Activated T-helper 9 cell treated with anti-CD3 and anti-CD28 coated beads, Interleukin-2, amount 50 U/mL, for 16 hours (primary cell): Measurements from ENCODE around the gene HOMEZ.

Experiments used
- DNase-seq: peaks from one replicate; pipeline ENCODE4 v3.0.0-alpha.2; 2020; ENCODE audit warnings: low read depth

The HOMEZ gene

DNA sequence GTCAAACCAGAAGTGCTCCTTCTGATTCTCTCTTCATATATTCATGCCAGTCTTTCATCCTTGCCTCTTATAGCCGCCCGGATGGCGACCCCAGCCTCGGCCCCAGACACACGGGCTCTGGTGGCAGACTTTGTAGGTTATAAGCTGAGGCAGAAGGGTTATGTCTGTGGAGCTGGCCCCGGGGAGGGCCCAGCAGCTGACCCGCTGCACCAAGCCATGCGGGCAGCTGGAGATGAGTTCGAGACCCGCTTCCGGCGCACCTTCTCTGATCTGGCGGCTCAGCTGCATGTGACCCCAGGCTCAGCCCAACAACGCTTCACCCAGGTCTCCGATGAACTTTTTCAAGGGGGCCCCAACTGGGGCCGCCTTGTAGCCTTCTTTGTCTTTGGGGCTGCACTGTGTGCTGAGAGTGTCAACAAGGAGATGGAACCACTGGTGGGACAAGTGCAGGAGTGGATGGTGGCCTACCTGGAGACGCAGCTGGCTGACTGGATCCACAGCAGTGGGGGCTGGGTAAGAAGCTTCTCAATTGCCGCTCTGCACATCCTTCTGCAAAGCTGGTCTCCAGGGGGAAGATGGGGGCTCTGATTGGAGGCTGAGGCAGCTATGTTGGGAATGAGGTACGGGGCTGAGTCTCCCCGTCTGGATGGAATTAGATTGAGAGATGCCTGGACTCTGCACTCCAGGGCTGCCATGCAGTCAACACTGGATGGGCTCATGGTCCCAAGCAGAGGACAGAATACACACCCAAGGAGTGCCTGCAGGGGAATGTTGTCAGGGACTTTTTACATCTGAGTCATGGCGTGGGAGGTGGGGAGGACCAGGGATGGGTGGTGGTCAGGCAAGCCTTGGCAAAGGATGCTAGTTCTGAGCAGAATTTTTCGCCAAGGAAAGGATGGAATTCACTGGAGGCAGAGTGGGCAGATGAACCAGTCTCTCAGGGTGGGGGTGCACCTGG lies 22.0 kb upstream of the HOMEZ start:
- no peak for DNase-seq

DNA sequence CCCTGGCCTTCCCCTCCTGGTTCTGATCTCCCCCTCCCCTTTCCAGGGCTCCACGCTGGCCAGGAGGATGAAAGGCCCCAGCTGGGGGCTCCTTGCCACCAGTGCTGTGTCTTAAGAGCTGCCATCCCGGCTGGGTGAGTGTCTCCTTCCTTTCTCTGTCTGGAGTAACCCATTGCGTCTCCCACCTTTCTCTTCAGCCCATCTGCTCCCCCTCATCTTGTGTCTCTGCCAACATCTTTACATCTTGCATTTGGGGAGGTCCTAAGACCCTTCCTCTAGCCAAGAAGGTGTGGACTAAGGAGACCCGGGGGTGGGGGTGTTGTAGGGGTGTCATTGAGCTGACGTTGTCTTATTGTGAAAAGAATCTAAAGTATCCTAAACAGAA lies 21.2 kb upstream of the HOMEZ start:
- DNase-seq = no peak

DNA sequence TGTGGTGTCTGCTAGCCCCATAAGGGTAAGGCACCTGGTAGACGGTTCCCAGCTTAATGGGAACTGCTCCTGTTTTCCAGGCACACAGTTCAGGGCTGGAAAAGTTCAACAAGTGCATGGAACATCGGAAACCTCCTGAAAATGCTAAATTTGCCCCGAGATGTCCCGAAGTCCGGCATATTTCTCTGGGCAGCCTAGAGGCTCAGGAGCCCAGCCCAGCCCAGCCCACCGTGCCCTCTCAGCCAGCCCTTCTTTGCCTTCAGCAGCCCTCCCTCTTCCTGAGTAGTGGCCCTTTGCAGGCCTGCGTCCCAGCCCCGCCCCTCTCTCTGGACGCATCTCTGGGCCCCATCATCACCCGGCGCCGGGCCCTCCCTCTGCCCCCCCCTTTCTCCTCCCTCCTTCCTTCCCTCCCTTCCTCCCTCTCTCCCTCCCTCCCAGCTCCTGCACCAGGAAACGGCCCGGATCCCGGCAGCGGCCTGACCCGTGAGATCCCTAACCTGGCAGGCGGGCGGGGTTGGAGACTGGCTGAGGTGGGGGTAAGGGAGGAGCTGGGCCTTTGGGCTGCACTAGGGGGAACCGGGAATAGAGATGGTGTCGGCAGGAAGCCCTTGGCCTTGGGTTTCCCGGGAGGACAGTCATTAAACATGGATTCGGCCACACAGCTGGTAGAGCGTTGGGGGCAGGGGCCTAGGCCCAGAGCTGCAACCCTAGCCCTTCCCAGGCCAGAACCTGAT lies 20.6 kb upstream of the HOMEZ start, which contains the start of gene BCL2L2:
BCL2L2 (plus strand) TSS at position 422 of the 734 bp plus-strand sequence. CDS start 935 bp downstream, outside the sequence.
- no peak for DNase-seq

DNA sequence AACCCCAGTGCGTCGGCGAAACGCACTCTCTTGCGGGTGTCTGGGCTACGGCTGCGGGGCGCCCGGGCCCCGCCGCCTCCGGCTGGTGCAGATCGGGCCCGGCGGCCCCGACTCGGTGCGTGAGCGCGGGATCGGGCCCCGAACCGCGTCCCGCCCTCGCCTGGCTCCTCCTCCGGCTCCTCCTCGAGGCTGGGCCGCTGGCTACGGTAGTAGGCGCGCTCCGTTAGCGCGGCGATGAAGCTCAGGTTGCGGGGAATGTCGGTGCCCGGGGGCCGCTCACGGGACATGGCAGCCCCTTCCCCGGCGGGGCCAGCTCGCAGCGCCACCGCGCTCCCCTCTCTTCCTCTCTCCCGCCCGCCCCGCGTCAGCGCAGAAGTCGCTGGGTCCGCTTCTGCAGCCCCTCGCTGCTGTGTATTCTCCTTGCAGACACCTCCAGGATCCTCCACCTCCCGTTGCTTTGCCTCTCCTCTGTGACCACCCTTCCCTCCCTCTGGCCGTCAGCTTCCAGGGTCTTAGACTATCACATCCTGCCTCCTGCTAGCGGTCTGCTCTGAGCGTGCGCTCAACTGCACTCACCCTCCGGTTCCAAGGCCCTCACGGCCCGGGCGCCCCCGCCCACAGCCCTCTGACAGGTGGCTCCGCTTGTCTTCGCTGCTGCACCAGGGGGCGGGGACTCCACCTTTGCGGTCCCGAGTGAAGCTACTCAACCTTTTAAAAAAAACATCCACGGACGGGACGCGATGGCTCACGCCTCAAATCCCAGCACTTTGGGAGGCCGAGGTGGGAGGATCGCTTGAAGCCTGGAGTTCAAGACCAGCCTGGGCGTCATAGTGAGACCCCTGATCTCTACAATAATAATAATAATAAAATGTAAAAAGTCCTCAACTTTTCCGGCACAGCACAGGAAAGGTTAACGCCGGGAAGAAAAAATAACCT lies 16.6 kb upstream of the HOMEZ start, which contains the start of gene PPP1R3E:
PPP1R3E (minus strand) TSS at position 570 of the 936 bp plus-strand sequence; CDS start at position 287, 283 bp downstream.
- DNase-seq = peak; percentile 80

DNA sequence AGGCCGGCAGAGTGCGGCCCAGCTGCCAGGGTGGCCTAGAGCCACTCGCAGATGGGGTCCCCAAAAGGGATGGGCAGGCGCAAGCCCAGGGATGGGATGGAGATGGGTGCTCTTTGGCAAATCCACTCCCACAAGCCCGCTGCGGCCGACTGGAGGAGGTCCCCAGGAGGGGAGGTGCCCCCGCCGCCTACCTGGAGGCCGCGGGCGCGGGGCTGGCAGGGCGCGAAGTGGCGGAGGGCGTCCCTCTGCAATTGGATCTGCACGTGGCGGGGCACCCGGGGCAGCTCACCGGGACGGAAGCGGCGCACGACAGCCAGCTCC lies 16.0 kb upstream of the HOMEZ start:
- DNase-seq = no peak

- DNase-seq = peak; percentile 97
These were observed 15.5 kb upstream of the HOMEZ start for GRCh38 chr14:23301288-23301968.

DNA sequence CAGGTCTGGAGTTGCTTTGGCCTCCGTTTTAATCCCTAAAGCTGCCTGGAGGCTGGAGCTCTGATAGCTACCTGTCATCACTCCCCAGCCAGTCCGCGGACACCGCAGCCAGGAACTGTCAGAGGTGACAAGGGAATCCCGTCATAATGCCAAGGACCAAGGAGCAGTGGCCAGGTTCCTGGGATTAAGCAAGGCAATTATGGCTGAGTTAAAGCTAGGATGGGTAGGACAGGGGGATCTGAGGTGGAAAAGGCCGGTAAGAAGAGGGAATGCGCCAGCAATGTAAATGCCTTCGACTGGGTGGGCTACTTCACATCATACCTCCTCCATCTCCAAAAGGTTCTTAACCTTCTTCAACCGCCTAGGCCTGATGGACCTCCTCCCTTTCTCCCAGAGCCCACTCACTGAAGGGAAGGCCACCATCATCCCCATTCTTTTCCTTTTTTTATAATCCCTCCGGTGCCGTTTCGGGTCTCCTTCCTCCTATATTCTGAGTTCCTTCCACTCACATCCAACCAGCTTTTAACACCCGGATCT lies 14.8 kb upstream of the HOMEZ start:
- DNase-seq = no peak

GRCh38 chr14:23299986-23300686 lies 14.2 kb upstream of the HOMEZ start:
- DNase-seq = no peak

DNA sequence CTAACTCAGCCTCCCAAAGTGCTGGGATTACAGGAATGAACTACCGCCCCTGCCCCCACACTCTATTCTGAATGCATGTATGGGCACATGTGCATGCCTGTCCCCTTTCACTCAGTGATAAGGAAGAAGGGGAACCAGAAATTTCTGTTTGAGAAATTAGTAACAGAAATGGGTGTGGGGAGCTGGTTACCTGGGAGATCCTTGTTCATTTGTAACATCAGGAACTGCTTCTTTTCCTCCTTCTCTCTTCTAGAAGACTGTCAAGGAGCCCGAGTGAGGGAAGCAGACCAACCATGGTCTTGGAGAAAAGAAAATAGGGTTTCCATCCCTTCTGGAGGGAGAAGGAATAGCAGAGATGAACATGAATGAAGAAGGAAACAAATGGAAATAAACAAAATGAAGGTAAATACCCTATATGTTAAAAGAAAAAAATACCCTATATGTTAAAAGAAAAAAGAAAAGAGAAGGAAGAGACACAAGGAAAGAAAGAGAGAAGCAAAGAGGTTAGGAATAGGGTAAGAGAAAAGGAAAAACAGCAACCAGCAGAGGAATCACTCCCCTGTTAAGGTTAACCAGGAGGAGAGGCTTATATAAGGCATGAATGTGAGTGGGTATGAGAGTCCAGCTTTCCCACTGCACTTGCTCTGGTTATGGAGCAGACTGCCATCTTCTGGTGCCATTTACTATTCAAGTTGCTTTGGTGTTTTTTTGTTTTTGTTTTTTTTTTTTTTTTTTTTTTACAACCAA lies 13.5 kb upstream of the HOMEZ start:
- DNase-seq = no peak

DNA sequence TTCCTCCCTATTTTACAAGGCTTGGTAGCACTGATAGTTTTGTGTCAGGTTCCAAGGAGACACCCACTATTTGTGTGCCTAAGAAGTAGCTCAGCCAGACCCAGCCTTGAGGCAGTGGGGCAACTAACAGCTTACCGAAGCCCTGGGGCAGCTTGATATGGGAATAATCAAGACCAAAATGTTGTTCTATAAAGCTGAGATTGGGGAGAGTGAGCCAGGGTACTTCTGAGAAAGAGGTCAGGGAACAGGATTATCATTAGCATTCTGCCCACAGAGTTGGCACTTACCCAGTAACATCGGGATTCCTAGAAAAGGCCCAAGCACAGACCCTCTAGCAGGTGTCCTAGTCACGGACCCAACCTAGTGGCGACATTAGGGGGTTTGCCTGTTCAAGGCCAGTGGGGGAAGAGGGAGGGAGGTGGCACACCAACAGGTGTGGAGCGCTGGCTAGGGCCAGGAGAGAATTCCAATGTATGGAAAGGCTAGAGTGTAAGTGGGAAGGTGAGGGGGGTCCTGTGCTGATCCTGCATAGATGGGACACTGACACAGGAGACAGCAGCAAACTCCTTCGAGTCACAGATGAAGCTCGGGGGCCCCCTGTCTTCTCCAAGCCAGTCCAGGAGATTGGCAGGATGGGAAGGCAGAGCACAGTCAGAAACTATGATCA lies 11.8 kb upstream of the HOMEZ start:
- DNase-seq = no peak

DNA sequence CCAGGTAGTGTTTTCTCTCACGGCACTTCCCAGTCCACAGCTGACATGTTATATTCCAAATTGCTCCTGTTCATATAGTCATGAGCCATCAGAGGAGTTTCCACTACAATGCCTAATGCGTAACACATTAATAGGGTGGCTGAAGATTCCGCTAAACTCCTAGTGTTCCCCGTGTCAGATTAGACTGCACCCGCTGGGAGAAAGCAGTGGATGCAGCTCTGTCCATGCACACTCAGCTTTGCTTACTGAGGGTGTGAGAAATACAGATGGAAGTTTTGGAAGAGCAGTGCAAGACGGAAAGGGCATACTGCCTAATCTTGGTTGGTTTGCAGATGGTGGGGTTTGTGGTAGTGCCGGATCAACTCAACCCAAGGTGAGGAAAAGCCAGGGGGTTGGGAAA lies 11.2 kb upstream of the HOMEZ start:
- DNase-seq = no peak

GRCh38 chr14:23296012-23296777 lies 10.3 kb upstream of the HOMEZ start:
- no peak for DNase-seq

DNA sequence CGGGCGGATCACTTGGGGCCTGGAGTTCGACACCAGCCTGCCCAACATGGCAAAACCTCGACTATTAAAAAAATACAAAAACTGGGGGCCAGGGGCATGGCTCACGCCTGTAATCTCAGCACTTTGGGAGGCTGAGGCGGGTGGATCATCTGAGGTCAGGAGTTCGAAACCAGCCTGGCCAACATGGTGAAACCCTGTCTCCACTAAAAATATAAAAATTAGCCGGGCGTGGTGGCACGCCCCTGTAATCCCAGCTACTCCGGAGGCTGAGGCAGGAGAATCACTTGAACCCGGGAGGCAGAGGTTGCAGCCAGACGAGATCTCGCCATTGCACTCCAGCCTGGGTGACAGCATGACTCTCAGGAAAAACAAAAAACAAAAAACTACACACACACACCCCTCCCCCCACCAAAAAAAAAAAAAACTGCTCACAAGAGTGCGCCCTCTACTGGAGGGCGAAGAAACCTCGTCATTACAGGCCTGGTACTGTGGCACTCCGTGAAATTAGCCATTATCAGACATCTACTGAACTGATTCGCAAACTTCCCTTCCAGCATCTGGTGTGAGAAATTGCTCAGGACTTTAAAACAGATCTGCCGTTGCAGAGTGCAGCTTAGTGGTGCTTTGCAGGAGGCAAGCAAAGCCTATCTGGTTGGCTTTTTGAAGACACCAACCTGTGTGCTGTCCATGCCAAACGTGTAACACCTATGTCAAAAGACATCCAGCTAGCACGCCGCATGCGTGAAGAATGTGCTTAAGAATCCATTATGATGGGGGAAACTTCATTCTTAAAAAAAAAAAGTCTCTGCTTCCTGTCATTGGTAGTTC lies 9.0 kb upstream of the HOMEZ start:
- peak; percentile 21 for DNase-seq

GRCh38 chr14:23286902-23287479 lies 1.1 kb upstream of the HOMEZ start:
- DNase-seq = no peak

DNA sequence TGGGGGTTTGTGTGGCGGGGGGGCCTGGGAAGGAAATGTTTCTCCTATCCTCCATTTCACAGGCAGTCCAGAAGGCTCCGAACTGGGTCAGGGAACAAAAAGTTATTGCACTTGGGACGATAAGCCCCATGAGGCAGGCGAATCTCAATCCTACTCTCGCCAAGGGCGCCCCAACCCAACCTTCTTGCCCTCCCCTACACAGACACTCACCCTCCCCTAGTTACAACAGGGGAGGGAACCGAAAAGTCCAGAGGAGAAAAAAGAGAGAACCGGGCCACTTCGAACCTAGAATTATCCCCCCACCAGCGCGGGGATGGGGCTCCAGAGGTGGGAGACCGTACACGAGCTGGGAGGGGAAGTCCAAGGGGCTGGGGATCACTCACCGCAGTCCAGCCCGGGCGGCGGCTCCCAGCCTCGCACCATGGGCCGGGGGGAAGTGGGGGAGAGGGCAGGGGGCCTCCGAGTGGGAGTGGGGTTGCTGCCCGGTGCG lies 357 bp downstream of the HOMEZ start:
- no peak for DNase-seq

DNA sequence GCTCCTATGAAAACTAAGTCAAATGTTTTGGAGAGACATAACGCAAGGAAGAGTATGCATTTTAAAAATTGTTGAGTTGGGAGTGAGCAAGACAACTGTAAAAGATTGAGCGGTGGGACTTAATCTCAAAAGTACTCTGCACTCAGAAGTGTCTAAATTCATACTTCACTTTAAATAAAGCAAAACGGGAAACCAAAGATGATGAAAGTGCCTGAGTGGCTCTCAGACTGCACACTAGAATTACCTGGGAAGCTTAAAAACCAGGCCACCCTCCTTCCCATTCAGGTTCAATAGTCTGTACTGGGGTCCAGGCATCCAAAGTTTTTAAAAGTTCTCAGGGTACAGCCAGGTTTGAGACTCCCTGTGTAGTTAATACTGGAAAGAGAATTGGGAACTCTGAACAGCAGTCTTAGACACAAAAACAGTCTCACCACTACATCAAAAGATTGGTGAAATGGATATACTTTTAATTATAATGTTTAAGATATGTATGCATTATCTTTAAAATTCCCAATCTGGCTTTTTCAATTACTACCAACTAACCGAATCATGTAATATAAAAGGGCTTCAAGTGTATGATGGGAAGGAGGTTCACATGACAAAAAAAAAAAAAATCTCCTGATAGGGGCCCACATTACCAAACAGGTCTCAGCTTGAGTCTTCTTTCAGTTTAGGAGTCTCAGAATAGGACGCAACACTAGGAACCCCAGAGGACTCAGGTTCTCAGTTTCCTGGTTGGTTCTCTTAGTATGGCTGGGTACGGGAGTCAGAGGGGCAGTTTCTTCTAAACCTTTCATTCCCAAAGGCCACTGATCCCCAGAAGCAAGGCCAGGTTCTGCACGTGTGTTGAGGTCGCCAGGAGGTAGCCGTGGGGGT lies 1.0 kb downstream of the HOMEZ start:
- no peak for DNase-seq
